Right atrium auricular region (tissue), 2 donors: ENCODE results near the gene TSPAN9. TPM values are rescaled to one million over a fixed set of nuclear protein-coding genes. Genes with fewer than 3 reads are reported as not detected.

ENCODE experiments used
- DNase-seq: peaks from one replicate; pipeline ENCODE4 v3.0.0-alpha.2; 2019; ENCODE audit warnings: low spot score
- H3K27ac ChIP-seq, 2 donors: fragments of 200-600 bp; sonication (generic); 1 replicate in 1 of 2; 2 replicates in 1 of 2; pipeline ENCODE4 v1.5.1; 2016 to 2019
- H3K27me3 ChIP-seq, 2 donors: fragments of 200-600 bp; sonication (generic); one replicate each; pipeline versions ENCODE4 v1.5.1 to v1.6.0; 2017 to 2019
- H3K36me3 ChIP-seq: fragments of 200-600 bp; sonication (generic); one replicate; pipeline ENCODE4 v1.5.1; 2016
- H3K4me1 ChIP-seq, 2 donors: fragments of 200-600 bp; sonication (generic); one replicate each; pipeline versions ENCODE4 v1.5.1 to v1.6.0; 2017 to 2019
- H3K4me3 ChIP-seq, 2 donors: fragments of 200-600 bp; sonication (generic); 1 replicate in 1 of 2; 2 replicates in 1 of 2; pipeline ENCODE4 v1.5.1; 2017 to 2019; ENCODE audit warnings: mild to moderate bottlenecking in 1 of 2, moderate library complexity in 1 of 2
- H3K9me3 ChIP-seq, 2 donors: fragments of 200-600 bp; sonication (generic); one replicate each; pipeline ENCODE4 v1.5.1; 2019
- total RNA-seq, 2 donors: library from RNA; depleted of rRNA; stranded (reverse); fragments of >200 nt; gene quantifications; one replicate each; pipeline ENCODE4 v1.1.0, GENCODE V29; 2016
- TF ChIP-seq, protein P1 (sequence below), 2 donors: fragments of 200-600 bp; sonication (generic); IDR thresholded peaks; one replicate each; pipeline ENCODE4 v1.5.1; 2019; ENCODE audit warnings: antibody characterized with exemption in 2 of 2

TSPAN9 gene
- total RNA-seq, 2 donors from 2014 or later = 103 to 185 TPM

DNA sequence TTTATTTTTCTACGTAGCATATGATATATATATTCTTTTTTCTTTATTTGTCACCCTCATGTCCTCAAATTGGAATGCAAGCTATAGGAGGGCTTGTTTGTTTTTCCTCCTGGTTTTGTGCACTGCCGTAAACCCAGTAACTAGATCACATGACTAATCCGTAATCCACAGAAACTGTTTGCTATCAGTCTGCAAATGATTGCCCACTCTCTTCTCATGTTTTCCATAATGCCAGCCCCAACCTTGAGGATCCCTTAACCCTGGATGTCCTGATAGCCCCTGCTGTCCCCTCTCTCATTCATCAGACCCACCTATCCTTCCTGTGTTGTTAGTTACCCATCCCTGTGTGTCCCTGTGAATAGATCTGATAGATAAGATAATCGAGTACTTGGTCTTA, 94.0 kb downstream of the TSPAN9 start:
- DNase-seq = no peak
- Histone ChIP-seq H3K4me3 (no peak overlapping the region), H3K27me3 (no peaks in the 10 kb centered on the region), H3K9me3 (no peaks in the 10 kb centered on the region), H3K27ac (no peak overlapping the region), H3K36me3 (peaks cover 6% of the 10 kb centered on the region), H3K4me1 (peaks cover 0 to 39% of the 10 kb centered on the region in 2 donors)
- TF ChIP-seq, protein P1, sequence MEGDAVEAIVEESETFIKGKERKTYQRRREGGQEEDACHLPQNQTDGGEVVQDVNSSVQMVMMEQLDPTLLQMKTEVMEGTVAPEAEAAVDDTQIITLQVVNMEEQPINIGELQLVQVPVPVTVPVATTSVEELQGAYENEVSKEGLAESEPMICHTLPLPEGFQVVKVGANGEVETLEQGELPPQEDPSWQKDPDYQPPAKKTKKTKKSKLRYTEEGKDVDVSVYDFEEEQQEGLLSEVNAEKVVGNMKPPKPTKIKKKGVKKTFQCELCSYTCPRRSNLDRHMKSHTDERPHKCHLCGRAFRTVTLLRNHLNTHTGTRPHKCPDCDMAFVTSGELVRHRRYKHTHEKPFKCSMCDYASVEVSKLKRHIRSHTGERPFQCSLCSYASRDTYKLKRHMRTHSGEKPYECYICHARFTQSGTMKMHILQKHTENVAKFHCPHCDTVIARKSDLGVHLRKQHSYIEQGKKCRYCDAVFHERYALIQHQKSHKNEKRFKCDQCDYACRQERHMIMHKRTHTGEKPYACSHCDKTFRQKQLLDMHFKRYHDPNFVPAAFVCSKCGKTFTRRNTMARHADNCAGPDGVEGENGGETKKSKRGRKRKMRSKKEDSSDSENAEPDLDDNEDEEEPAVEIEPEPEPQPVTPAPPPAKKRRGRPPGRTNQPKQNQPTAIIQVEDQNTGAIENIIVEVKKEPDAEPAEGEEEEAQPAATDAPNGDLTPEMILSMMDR (IDR thresholded peaks at IDR 0.05) = no peak

DNA sequence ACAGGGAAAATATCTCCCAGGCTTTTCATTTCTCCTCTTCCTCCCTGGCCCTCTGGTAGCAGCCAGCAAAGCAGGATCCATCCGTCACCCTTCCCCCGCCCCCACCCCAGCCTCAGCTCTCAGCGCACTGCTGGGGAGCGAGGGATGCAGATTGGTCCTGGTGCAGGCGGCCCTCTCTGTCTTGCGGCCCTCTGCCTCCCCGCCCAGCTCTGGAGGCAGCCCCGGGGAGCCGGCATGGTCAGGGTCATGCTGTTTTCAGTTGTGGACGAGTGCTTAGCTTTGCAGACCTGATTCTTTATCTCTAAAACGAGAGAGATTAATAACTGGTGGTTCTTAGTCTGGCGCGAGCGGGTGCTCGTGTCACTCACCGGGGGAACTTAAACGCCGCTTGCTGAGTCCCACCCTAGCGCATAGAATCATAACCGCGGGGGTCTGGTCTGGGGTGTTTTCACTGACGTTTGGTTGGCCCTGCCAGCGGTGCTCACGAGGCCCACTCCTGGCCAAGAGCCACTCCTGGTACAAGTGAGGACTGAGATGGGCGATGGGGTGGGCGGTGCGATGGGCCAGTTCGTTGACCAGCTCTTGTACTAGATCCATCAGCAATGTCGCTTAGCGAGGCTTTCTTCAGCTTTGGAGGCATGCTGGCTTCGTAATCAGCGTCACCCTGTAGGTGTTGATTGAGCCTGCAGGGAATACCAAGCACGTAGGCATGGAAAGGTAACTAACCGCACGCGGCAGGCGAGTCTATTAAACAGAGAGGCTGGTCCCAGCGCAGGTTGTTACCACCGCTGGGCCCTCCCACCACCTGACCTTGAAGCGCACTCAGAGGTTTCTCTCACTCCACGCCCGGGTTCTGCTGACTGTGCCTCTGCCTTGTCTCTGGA, 95.2 kb downstream of the TSPAN9 start:
- H3K4me3 ChIP-seq = no peak overlapping the region
- H3K36me3 ChIP-seq = peaks cover 6% of the 10 kb centered on the region
- H3K4me1 ChIP-seq = peaks cover 0 to 39% of the 10 kb centered on the region in 2 donors
- H3K27ac ChIP-seq = no peak overlapping the region
- TF ChIP-seq, protein P1 (IDR thresholded peaks at IDR 0.05) = no peak
- DNase-seq = no peak
- H3K27me3 ChIP-seq = no peaks in the 10 kb centered on the region
- no peaks in the 10 kb centered on the region for H3K9me3 ChIP-seq

DNA sequence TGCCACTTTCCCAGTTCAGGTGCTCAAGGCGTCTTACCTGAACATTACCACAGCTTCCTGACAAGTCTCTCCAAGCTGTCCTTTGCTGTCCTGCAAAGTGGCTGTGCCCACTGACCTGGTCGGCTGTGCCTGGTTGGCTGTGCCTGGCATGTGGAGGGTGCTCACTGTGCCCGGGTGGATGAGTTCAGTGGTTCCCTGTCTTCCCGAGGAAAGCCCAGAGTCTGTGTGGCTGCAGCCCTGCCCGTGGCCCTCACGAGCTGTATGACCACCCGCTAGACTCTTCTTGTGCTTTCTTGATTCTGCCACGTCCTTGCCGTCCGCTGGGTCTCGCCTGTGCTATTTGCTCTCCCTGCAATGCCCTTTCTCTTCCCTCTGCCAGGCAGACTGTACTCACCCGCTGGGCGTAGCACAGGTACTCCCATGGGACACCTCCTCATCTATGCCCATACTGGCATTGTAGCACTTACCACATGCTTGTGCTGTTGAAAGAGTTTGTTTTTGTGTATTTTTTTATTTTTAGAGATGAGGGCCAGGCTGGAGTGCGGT, 95.9 kb downstream of the TSPAN9 start:
- DNase-seq = no peak
- H3K4me1 ChIP-seq = peaks cover 0 to 32% of the 10 kb centered on the region in 2 donors
- H3K36me3 ChIP-seq = peaks cover 6% of the 10 kb centered on the region
- no peaks in the 10 kb centered on the region for H3K27me3 ChIP-seq
- no peak overlapping the region for H3K4me3 ChIP-seq
- H3K9me3 ChIP-seq = no peaks in the 10 kb centered on the region
- no peak overlapping the region for H3K27ac ChIP-seq
- TF ChIP-seq, protein P1 (IDR thresholded peaks at IDR 0.05) = no peak

DNA sequence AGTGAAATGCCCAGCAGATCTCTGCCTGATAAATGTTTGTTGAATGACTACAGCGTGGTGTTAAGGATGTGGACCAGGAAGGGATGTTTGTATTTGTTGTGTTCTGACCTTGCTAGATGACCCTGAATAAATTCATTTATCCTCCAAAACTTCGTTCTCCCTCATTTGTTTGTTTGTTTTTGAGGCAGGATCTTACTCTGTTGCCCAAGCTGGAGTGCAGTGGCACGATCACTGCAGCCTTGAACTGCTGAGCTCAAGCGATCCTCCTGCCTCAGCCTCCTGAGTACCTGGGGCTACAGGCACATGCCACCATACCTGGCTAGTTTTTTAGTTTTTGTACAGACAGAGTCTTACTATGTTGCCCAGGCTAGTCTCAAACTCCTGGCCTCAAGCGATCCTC, 96.7 kb downstream of the TSPAN9 start:
- no peak for DNase-seq
- TF ChIP-seq, protein P1 (IDR thresholded peaks at IDR 0.05) = no peak

DNA sequence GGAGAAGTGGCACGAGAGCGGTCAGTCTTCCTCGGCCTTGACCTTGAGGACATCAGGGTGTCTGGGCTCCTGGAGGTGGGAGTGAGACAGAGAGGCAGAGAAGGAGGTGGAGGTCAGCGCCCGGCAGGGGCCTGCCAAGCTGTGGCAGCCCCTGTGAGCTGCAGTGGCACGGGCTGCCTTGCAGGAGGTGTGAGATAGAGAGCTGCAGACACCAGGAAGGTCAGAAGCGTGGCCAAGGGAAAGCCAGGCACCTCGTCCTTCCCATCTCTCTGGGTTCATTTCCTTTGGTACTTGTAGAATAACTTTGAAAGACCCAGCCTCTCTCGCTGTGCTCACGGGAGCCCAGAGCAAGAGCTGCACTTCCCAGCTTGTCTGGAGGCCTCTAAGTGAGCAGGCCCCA, 98.1 kb downstream of the TSPAN9 start:
- no peak for DNase-seq
- H3K27ac ChIP-seq = peak overlapping the region; percentile 31 to 43
- H3K36me3 ChIP-seq = no peaks in the 10 kb centered on the region
- H3K27me3 ChIP-seq = no peaks in the 10 kb centered on the region
- H3K4me3 ChIP-seq = no peak overlapping the region
- H3K4me1 ChIP-seq = peaks cover 0 to 40% of the 10 kb centered on the region in 2 donors
- no peaks in the 10 kb centered on the region for H3K9me3 ChIP-seq
- TF ChIP-seq, protein P1 (IDR thresholded peaks at IDR 0.05) = no peak

More for the DNA sequence above, 96.7 kb downstream of the TSPAN9 start:
- Histone ChIP-seq H3K9me3 (no peaks in the 10 kb centered on the region), H3K27me3 (no peaks in the 10 kb centered on the region), H3K36me3 (peaks cover 1% of the 10 kb centered on the region), H3K27ac (no peak overlapping the region), H3K4me1 (peaks cover 0 to 35% of the 10 kb centered on the region in 2 donors), H3K4me3 (no peak overlapping the region)
